Transverse colon (tissue), 4 donors: Measurements from ENCODE around the gene LMAN1. TPM values are rescaled to one million over a fixed set of nuclear protein-coding genes. Genes with fewer than 3 reads are reported as not detected.
A peak's percentile ranks its signal among the peaks of the same experiment; 100 is the strongest.

Experiments
- DNase-seq: peaks from one replicate; pipeline ENCODE4 v3.0.0-alpha.2; 2019
- H3K27ac ChIP-seq, 4 donors: fragments of 200-600 bp; sonication (generic); 2 replicates each; pipeline ENCODE4 v1.5.1; 2016 to 2018; ENCODE audit warnings: inconsistent platforms in 4 of 4
- H3K27me3 ChIP-seq: fragments of 200-600 bp; sonication (generic); 2 replicates; pipeline ENCODE4 v1.5.1; 2017; ENCODE audit warnings: inconsistent platforms
- H3K36me3 ChIP-seq, 4 donors: fragments of 200-600 bp; sonication (generic); 2 replicates each; pipeline ENCODE4 v1.5.1; 2017 to 2019; ENCODE audit warnings: inconsistent platforms in 4 of 4
- H3K4me1 ChIP-seq, 4 donors: fragments of 200-600 bp; sonication (generic); 2 replicates each; pipeline ENCODE4 v1.5.1; 2017 to 2020; ENCODE audit warnings: inconsistent platforms in 4 of 4
- H3K4me3 ChIP-seq, 4 donors: fragments of 200-600 bp; sonication (generic); 1 replicate in 1 of 4; 2 replicates in 3 of 4; pipeline versions ENCODE4 v1.5.1 to v1.6.1; 2017 to 2019; ENCODE audit warnings: inconsistent platforms in 4 of 4
- H3K9me3 ChIP-seq, 2 donors: fragments of 200-600 bp; sonication (generic); 2 replicates each; pipeline ENCODE4 v1.5.1; 2017 to 2019; ENCODE audit warnings: inconsistent platforms in 2 of 2
- CTCF ChIP-seq, 5 experiments: fragments of 200-600 bp in 3 of 5; fragments of 450-650 bp in 2 of 5; sonication (generic) in 3 of 5; IDR thresholded peaks; 1 replicate in 2 of 5; 2 replicates in 3 of 5; pipeline ENCODE4 v1.5.1; 2016 to 2017; ENCODE audit warnings: antibody characterized with exemption in 5 of 5, inconsistent platforms in 3 of 5, mild to moderate bottlenecking in 2 of 5, moderate library complexity in 1 of 5
- EP300 ChIP-seq: sonication (generic); formaldehyde crosslinking; IDR thresholded peaks from one replicate; pipeline ENCODE4 v1.6.1; 2017; ENCODE audit warnings: antibody characterized with exemption, low read depth
- POLR2A ChIP-seq: fragments of 450-650 bp; IDR thresholded peaks from one replicate; pipeline ENCODE4 v1.6.1; 2016; ENCODE audit warnings: antibody characterized with exemption, mild to moderate bottlenecking, moderate library complexity
- POLR2AphosphoS5 ChIP-seq, 3 donors: sonication (generic); formaldehyde crosslinking; IDR thresholded peaks; one replicate each; pipeline ENCODE4 v1.6.1; 2016; ENCODE audit warnings: antibody characterized with exemption in 3 of 3
- WGBS, 2 donors: methylation state at CpG; one replicate each; pipeline ENCODE4 v1.1.5; 2018; ENCODE audit warnings: low coverage in 1 of 2; 5-methylcytosine and 5-hydroxymethylcytosine counted together
- in situ Hi-C, 4 donors: fragments of 200-750 bp; cut with MboI; loops; one replicate each; pipeline versions ENCODE4 v1.15.0 to v1.15.1; 2017; ENCODE audit warnings: low sequenced_read_pairs in 3 of 4, low pct_ligation_motif_present in 1 of 4, low pct_unique_long_range_greater_than_20kb in 1 of 4
- intact Hi-C: fragments of 100-400 bp; cut with DNase I; formaldehyde crosslinking; loops from one replicate; pipeline ENCODE4 v1.15.1; 2023; ENCODE audit warnings: low total_unique reads
- total RNA-seq, 4 donors: library from RNA; depleted of rRNA; stranded (reverse); fragments of >200 nt; gene quantifications; one replicate each; pipeline ENCODE4 v1.1.0, GENCODE V29; 2016

The LMAN1 gene
- total RNA-seq, 4 donors from 2014 or later = 27.1 to 80.8 (median 49.0) TPM

- DNase-seq = no peak
- TF ChIP-seq EP300 (no peak), POLR2AphosphoS5 (IDR thresholded peaks at IDR 0.05) (no peak), CTCF (IDR thresholded peaks at IDR 0.05) (no peak), POLR2A (no peak)
- Histone ChIP-seq H3K27me3 (peaks cover 3% of the 10 kb centered on the region), H3K9me3 (no peaks in the 10 kb centered on the region), H3K36me3 (no peaks in the 10 kb centered on the region), H3K4me3 (no peak within 1 kb of the TSS), H3K4me1 (no peaks in the 10 kb centered on the region), H3K27ac (no peak within 1 kb of the TSS)
- 84 to 95% methylated on average over 4 of the region's 4 CpGs for WGBS, 2 donors
- intact Hi-C loops = no loop called here
- in situ Hi-C loops = no loop called here
Measured at GRCh38 chr18:59318460-59319050, 40.5 kb downstream of the LMAN1 start, which contains the start of gene CPLX4. Gene CPLX4 (minus strand): TSS chr18:59318649. CDS start chr18:59318462, 187 bp downstream.

GRCh38 chr18:59311631-59312030 is 47.4 kb downstream of the LMAN1 start:
- in situ Hi-C loops = loop anchor here in 1 of 4 donors (5.0 kb wide), 1 partner anchor 86 kb away; no protein-coding TSS in a partner anchor
- TF ChIP-seq CTCF (IDR thresholded peaks at IDR 0.05) = no peak
- TF ChIP-seq POLR2AphosphoS5 (IDR thresholded peaks at IDR 0.05) = no peak
- TF ChIP-seq POLR2A = no peak
- TF ChIP-seq EP300 = no peak
- H3K27me3 ChIP-seq = peaks cover 42% of the 10 kb centered on the region
- intact Hi-C loops = no loop called here
- no peaks in the 10 kb centered on the region for H3K9me3 ChIP-seq
- no peaks in the 10 kb centered on the region for H3K36me3 ChIP-seq
- H3K4me1 ChIP-seq = peaks cover 0 to 11% (median 2%) of the 10 kb centered on the region in 4 donors
- no peak overlapping the region for H3K4me3 ChIP-seq
- DNase-seq = no peak
- 92% methylated on average over 2 to 7 of the region's 7 CpGs for WGBS, 2 donors
- no peak overlapping the region for H3K27ac ChIP-seq

- H3K4me3 ChIP-seq = peak overlapping the region in 2 of 4 donors; percentile 16 to 41
Measured at GRCh38 chr18:59308938-59309260, 50.2 kb downstream of the LMAN1 start.

More at GRCh38 chr18:59308938-59309260, 50.2 kb downstream of the LMAN1 start:
- intact Hi-C loops = no loop called here
- 4 to 9% methylated on average over 4 to 5 of the region's 5 CpGs for WGBS, 2 donors
- H3K9me3 ChIP-seq = no peaks in the 10 kb centered on the region
- no peak for DNase-seq
- no peaks in the 10 kb centered on the region for H3K36me3 ChIP-seq
- H3K27me3 ChIP-seq = peaks cover 56% of the 10 kb centered on the region
- no peak overlapping the region for H3K27ac ChIP-seq
- no peak for TF ChIP-seq EP300
- no peak for TF ChIP-seq CTCF (IDR thresholded peaks at IDR 0.05)
- no peak for TF ChIP-seq POLR2AphosphoS5 (IDR thresholded peaks at IDR 0.05)
- no peak for TF ChIP-seq POLR2A
- in situ Hi-C loops = no loop called here
- peaks cover 0 to 11% (median 2%) of the 10 kb centered on the region in 4 donors for H3K4me1 ChIP-seq
